Kidney epithelial cell (primary cell): ENCODE results near the gene SLC26A9. TPM values are rescaled to one million over a fixed set of nuclear protein-coding genes. Genes with fewer than 3 reads are reported as not detected.

ENCODE experiments used
- DNase-seq: peaks from one replicate; pipeline ENCODE4 v3.0.0-alpha.2; 2010; ENCODE audit warnings: low read depth
- H3K27me3 ChIP-seq: 2 replicates; pipeline ENCODE4 v1.6.0; 2011; ENCODE audit warnings: low read length; ENCODE audit not compliant: control insufficient read depth, insufficient read depth
- H3K36me3 ChIP-seq: 2 replicates; pipeline ENCODE4 v1.5.1; 2011; ENCODE audit warnings: low read length; ENCODE audit not compliant: control insufficient read depth, insufficient read depth
- H3K4me3 ChIP-seq: 2 replicates; pipeline ENCODE4 v1.5.1; 2011; ENCODE audit warnings: low read depth, mild to moderate bottlenecking, control low read depth, low read length
- total RNA-seq: library from RNA; depleted of rRNA; stranded (reverse); fragments of >200 nt; gene quantifications from 2 replicates; pipeline ENCODE4 v1.2.3, GENCODE V29; 2015
- TF ChIP-seq, protein P1 (sequence below): IDR thresholded peaks from 2 replicates; pipeline ENCODE4 v1.5.1; 2011; ENCODE audit warnings: mild to moderate bottlenecking, moderate library complexity, low read length, control low read depth, inconsistent platforms; ENCODE audit not compliant: insufficient read depth, poor library complexity, severe bottlenecking

Gene SLC26A9
- total RNA-seq, 1 donor from 2014 or later = not detected

DNA sequence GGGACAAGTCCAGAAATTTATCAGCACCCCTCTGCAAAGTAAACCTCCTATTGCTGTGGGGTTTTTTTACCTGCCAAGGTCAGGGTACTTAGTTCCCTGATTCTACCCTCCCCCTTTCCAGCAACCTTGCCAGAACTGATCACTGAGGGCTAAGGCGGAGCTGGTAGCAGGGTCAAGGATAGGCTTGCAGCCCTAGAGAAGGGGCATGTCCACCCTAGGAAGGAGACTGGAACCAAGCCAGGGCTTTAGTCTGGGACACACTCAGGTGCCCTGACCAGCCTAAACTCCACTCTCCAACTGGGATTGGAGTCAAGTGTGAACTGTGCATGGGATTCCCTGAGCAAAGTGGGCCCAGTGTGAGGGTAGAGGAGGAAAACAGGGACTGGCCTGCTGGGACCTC is 6.5 kb upstream of the SLC26A9 start:
- H3K27me3 ChIP-seq = no peaks in the 10 kb centered on the region
- no peak for DNase-seq

DNA sequence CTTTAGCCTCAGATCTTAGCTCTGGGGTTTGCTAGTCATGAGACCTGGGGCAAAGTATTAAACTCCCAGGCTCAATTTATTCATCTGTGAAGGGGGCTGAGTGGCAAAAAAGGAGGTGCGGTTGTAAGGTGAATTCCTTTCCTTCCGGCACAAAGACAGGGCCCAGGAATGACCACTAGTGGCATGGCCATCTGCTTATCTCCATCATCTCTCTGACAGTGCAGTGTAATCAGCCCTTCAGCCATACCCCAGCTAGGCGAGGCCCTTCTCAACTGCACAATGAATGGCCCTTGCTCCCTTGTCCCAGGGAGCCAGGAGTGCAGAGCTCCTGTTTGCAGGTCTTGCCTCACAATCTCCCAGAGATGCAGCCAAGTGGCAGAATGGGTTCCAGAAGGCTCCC is 5.6 kb upstream of the SLC26A9 start:
- Histone ChIP-seq H3K4me3 (no peak overlapping the region), H3K27me3 (no peaks in the 10 kb centered on the region), H3K36me3 (no peaks in the 10 kb centered on the region)
- TF ChIP-seq, protein P1, sequence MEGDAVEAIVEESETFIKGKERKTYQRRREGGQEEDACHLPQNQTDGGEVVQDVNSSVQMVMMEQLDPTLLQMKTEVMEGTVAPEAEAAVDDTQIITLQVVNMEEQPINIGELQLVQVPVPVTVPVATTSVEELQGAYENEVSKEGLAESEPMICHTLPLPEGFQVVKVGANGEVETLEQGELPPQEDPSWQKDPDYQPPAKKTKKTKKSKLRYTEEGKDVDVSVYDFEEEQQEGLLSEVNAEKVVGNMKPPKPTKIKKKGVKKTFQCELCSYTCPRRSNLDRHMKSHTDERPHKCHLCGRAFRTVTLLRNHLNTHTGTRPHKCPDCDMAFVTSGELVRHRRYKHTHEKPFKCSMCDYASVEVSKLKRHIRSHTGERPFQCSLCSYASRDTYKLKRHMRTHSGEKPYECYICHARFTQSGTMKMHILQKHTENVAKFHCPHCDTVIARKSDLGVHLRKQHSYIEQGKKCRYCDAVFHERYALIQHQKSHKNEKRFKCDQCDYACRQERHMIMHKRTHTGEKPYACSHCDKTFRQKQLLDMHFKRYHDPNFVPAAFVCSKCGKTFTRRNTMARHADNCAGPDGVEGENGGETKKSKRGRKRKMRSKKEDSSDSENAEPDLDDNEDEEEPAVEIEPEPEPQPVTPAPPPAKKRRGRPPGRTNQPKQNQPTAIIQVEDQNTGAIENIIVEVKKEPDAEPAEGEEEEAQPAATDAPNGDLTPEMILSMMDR = no peak
- DNase-seq = no peak

More for the DNA sequence above, 6.5 kb upstream of the SLC26A9 start:
- Histone ChIP-seq H3K4me3 (no peak overlapping the region), H3K36me3 (no peaks in the 10 kb centered on the region)
- TF ChIP-seq, protein P1 = no peak

DNA sequence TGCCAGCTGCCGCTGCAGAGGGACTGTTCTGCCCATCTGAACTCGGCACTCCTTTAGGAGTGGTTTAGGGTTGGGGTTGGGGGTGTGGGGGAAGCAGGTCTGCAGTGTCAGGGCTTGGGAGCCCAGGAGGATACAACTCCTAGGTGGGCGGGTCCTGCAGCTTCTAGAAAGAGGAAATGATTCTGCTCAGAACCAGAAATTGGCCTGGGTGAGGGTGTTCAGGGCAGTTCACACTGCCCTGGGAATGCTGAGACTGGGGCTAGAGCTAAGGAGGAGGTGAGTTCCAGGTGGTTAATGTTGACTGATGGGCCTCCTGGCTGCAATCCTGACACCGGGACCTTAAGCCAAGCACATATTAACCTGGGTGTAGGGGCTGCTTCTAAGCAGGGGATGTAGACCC is 4.8 kb upstream of the SLC26A9 start:
- Histone ChIP-seq H3K27me3 (peaks cover 2% of the 10 kb centered on the region), H3K4me3 (no peak overlapping the region), H3K36me3 (no peaks in the 10 kb centered on the region)
- TF ChIP-seq, protein P1 = no peak
- DNase-seq = no peak

DNA sequence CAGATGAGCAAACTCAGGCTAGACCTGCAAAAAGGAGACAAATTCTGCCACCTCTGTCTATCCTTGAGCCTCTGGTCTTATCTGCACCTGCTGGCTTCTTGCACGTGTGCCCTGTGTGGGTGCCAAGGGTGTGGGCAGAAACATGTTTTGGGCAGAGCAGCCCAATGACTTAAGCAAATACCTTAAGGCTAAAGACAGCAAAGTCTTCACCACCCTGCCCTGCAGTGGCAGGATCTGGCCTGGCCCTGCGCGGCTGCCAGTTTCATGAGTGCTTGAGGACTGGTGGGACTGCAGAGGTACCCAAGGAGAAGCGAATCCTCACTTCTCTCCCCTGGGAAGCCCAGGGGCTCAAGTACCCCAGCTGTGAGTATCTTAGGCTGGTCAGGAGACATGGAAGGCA is 3.8 kb upstream of the SLC26A9 start:
- Histone ChIP-seq H3K27me3 (peaks cover 8% of the 10 kb centered on the region), H3K36me3 (no peaks in the 10 kb centered on the region), H3K4me3 (no peak overlapping the region)
- DNase-seq = no peak
- TF ChIP-seq, protein P1 = no peak

DNA sequence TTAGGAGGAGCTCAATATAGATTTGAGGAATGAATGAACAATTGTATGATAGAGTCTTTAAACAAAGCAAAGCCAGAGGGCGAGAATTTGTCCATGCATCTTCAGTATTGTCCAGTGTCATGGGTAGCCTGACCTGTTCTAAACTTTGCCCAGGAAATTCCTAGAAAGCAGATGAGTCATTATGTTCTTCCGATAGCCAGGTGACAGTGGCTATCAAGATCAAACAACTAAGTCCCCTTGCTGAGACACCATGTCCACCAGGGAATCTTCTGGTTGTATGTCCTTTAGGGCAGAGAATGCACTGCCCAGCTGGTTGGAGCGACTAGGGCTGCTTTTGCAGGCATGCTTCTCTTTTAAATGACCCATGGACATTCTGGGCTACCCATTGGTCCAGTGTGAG is 1.8 kb upstream of the SLC26A9 start:
- no peak overlapping the region for H3K4me3 ChIP-seq
- no peaks in the 10 kb centered on the region for H3K36me3 ChIP-seq
- H3K27me3 ChIP-seq = peaks cover 8% of the 10 kb centered on the region
- TF ChIP-seq, protein P1 = no peak
- no peak for DNase-seq

DNA sequence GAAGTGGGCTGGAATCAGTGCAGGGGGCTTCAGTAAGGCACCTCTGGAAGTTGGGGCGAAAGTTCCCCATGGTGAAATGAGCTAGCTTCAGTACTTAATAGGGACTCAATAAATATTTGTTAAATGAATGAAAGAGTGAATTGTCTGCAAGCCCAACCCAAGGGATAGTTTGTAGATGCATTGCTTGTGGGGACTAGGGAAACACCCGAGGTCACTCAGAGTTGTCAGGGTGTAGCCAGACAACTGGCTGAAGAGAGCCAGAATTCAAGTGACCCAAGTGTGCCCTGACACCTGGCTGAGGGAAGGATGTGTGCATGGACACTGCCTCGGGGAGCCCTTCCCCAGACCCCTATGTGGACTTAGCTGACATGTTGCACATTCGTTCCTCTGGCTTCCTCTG is 1.3 kb upstream of the SLC26A9 start:
- TF ChIP-seq, protein P1 = no peak
- peaks cover 8% of the 10 kb centered on the region for H3K27me3 ChIP-seq
- no peak overlapping the region for H3K4me3 ChIP-seq

More for the DNA sequence above, 1.3 kb upstream of the SLC26A9 start:
- DNase-seq = no peak
- H3K36me3 ChIP-seq = no peaks in the 10 kb centered on the region
